Measurements from ENCODE around the gene GJD3. TPM values are rescaled to one million over a fixed set of nuclear protein-coding genes. Genes with fewer than 3 reads are reported as not detected.
A peak's percentile ranks its signal among the peaks of the same experiment; 100 is the strongest.
"Not testable (repeated sequence)": the region's sequence is repeated elsewhere in the genome, so short reads cannot be mapped to it uniquely, and the experiment has no call there.

GJD3 gene, protein sequence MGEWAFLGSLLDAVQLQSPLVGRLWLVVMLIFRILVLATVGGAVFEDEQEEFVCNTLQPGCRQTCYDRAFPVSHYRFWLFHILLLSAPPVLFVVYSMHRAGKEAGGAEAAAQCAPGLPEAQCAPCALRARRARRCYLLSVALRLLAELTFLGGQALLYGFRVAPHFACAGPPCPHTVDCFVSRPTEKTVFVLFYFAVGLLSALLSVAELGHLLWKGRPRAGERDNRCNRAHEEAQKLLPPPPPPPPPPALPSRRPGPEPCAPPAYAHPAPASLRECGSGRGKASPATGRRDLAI
- total RNA-seq (2021) (not detected in 2 replicates), Bru-seq, nascent RNA (not detected), BruChase-seq, experiment 1, labeled RNA remaining after a 2-hour chase (not detected), BruChase-seq, experiment 2, labeled RNA remaining after a 6-hour chase (not detected)
- long read RNA-seq = 0 reads

DNA sequence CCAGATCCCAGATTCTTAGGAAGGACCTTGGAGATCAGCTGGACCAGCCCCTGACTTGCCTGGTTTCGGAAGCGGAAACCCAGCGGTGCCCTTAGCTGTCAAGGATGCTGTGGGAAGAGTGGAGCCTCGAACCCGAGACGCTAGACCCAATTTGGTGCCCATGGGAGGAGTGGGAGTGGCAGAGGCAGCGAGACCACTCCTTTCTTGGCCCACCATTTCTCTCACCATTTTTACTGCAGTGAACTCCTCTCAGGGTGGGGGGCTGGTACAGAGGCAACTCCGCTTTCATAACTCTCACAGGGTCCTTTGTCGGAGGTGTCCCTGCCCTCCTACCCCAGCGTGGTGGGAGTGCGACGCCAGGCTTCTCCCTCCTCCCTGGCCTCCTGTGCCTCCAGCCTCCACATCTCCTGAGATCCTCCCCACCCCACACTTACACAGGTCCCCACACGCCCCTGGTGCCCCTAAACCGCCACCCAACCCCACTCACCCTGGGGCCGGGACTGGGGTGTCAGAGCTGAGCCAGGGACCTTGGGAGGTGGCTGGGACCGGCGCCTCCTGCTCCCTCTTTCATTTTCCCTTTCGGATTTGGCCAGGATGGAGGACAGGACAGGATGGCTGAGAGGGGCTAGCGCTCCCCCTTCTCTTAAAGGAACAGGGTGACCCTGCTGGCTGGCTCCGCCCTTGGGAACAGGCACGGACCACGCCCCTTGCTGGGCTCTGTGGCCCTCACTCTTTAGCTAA lies at the start of gene GJD3:
Gene GJD3 (minus strand): TSS at position 617 of the 741 bp plus-strand sequence. CDS start 922 bp downstream, outside the sequence.
- ChIA-PET CTCF (no interaction called here), POLR2A (ENCODE audit: unreplicated experiment) (interaction anchor here (0.6 kb wide), 2 partner anchors 1248 to 1299 kb away, joined by 4 to 6 read pairs; partner anchors contain the start of gene KRT16)
- Histone ChIP-seq H2AFZ (no peak within 1 kb of the TSS), H3K36me3 (ENCODE audit: low read depth) (no peaks in the 10 kb centered on the region), H3K27ac (no peak within 1 kb of the TSS), H3K4me2 (peak within 1 kb of the TSS; percentile 90), H4K20me1 (ENCODE audit: insufficient read depth) (no peaks in the 10 kb centered on the region; the same call in 1 of the 2 replicates), H3K9me2 (ENCODE audit: insufficient read depth) (no peaks in the 10 kb centered on the region), H3K27me3 (ENCODE audit: insufficient read depth, low read depth) (no peaks in the 10 kb centered on the region), H3K79me2 (ENCODE audit: low read depth) (no peaks in the 10 kb centered on the region), H3K9me3 (ENCODE audit: insufficient read depth, low read depth) (no peaks in the 10 kb centered on the region), H3K4me1 (replicated peaks; ENCODE audit: insufficient read depth) (no peaks in the 10 kb centered on the region; the same call in 1 of the 2 replicates), H3F3A (ENCODE audit: insufficient read depth, low read depth) (no peaks in the 10 kb centered on the region; the same call in 1 of the 2 replicates), H3K4me3 (peak within 1 kb of the TSS; percentile 69; the same call in 1 of the 2 replicates)
- intact Hi-C loops (cut with micrococcal nuclease; ENCODE audit: unreplicated experiment) = no loop called here
- TF ChIP-seq, protein P1, sequence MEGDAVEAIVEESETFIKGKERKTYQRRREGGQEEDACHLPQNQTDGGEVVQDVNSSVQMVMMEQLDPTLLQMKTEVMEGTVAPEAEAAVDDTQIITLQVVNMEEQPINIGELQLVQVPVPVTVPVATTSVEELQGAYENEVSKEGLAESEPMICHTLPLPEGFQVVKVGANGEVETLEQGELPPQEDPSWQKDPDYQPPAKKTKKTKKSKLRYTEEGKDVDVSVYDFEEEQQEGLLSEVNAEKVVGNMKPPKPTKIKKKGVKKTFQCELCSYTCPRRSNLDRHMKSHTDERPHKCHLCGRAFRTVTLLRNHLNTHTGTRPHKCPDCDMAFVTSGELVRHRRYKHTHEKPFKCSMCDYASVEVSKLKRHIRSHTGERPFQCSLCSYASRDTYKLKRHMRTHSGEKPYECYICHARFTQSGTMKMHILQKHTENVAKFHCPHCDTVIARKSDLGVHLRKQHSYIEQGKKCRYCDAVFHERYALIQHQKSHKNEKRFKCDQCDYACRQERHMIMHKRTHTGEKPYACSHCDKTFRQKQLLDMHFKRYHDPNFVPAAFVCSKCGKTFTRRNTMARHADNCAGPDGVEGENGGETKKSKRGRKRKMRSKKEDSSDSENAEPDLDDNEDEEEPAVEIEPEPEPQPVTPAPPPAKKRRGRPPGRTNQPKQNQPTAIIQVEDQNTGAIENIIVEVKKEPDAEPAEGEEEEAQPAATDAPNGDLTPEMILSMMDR (conservative IDR thresholded peaks at IDR 0.05) = no peak
- no peak for TF ChIP-seq EZH2 (IDR thresholded peaks at IDR 0.05; ENCODE audit: low read depth)
- DNase-seq = no peak
- BruUV-seq (replicated peaks) = TSS peak; percentile 38

DNA sequence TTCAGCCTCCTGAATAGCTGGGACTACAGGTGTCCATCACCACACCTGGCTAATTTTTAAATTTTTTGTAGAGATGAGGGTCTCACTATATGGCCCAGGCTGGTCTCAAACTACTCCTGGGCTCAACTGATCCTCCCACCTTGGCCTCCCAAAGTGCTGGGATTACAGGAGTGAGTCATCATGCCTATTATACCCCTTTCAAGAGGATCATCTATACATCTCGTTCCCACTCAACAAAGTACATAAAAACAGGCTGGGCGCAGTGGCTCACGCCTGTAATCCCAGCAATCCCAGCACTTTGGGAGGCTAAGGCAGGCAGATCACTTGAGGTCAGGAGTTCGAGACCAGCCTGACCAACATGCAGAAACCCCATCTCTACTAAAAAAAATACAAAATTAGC lies 49.8 kb upstream of the GJD3 start:
- intact Hi-C loops (cut with micrococcal nuclease; ENCODE audit: unreplicated experiment) = not testable (repeated sequence)

DNA sequence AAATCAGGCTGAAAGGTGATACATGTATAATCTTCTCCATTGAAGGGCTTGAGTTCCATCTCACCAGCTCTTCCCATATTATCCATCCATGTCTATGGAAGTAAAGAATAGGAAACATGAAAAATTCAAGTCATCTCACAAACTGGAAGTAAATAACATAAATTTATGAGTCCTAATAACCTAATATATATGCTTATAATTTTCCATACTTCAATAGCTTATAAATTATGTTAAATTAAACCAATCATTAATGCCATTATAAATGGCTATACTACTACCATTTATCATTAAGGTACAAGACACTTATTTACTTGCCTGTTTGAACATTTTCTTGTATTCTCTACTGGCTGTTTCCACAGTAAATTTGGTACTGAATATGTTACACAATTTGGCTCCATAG lies 48.3 kb upstream of the GJD3 start:
- Histone ChIP-seq H2AFZ (no peak overlapping the region), H3K4me1 (replicated peaks; ENCODE audit: insufficient read depth) (peaks cover 16% of the 10 kb centered on the region), H3K79me2 (ENCODE audit: low read depth) (peaks cover 49% of the 10 kb centered on the region), H3K4me3 (no peak overlapping the region), H3K27me3 (ENCODE audit: insufficient read depth, low read depth) (no peaks in the 10 kb centered on the region), H3K9me3 (ENCODE audit: insufficient read depth, low read depth) (no peaks in the 10 kb centered on the region), H3K4me2 (no peak overlapping the region), H3F3A (ENCODE audit: insufficient read depth, low read depth) (peaks cover 62% of the 10 kb centered on the region), H4K20me1 (ENCODE audit: insufficient read depth) (no peaks in the 10 kb centered on the region), H3K27ac (no peak overlapping the region), H3K36me3 (ENCODE audit: low read depth) (peaks cover 25% of the 10 kb centered on the region), H3K9me2 (ENCODE audit: insufficient read depth) (no peaks in the 10 kb centered on the region)
- ChIA-PET POLR2A (ENCODE audit: unreplicated experiment) (no interaction called here), CTCF (interaction anchor here (1.4 kb wide), 1 partner anchor 147 kb away, joined by 3 read pairs; no protein-coding TSS in a partner anchor)
- no peak for DNase-seq
- BruUV-seq (replicated peaks) = no TSS peak
- intact Hi-C loops (cut with micrococcal nuclease; ENCODE audit: unreplicated experiment) = no loop called here
- TF ChIP-seq EZH2 (IDR thresholded peaks at IDR 0.05; ENCODE audit: low read depth) = no peak
- TF ChIP-seq, protein P1 (conservative IDR thresholded peaks at IDR 0.05) = no peak

More for the DNA sequence above, 49.8 kb upstream of the GJD3 start:
- H3K9me2 ChIP-seq (ENCODE audit: insufficient read depth); DNase-seq; H3K27ac ChIP-seq; BruUV-seq (replicated peaks); H3K4me2 ChIP-seq; H2AFZ ChIP-seq; POLR2A ChIA-PET (ENCODE audit: unreplicated experiment); H4K20me1 ChIP-seq (ENCODE audit: insufficient read depth); H3K27me3 ChIP-seq (ENCODE audit: insufficient read depth, low read depth); H3K4me3 ChIP-seq; H3K9me3 ChIP-seq (ENCODE audit: insufficient read depth, low read depth): not testable (repeated sequence)
- Histone ChIP-seq H3F3A (ENCODE audit: insufficient read depth, low read depth) (peaks cover 51% of the 10 kb centered on the region), H3K79me2 (ENCODE audit: low read depth) (peaks cover 49% of the 10 kb centered on the region), H3K4me1 (replicated peaks; ENCODE audit: insufficient read depth) (peaks cover 26% of the 10 kb centered on the region), H3K36me3 (ENCODE audit: low read depth) (peaks cover 25% of the 10 kb centered on the region)
- CTCF ChIA-PET = interaction anchor here (0.6 kb wide), 1 partner anchor 56 kb away, joined by 3 read pairs; no protein-coding TSS in a partner anchor

Data from PC-9 (cell line).